Skeletal muscle cell (primary cell): Measurements from ENCODE around the gene SMPD3.

ENCODE experiments used
- DNase-seq: peaks from one replicate; pipeline ENCODE4 v3.0.0-alpha.2; 2010; ENCODE audit warnings: low read depth
- H3K4me3 ChIP-seq: 2 replicates; pipeline ENCODE4 v1.5.1; 2011; ENCODE audit warnings: low read depth, mild to moderate bottlenecking, control low read depth, low read length, moderate library complexity

The SMPD3 gene

DNA sequence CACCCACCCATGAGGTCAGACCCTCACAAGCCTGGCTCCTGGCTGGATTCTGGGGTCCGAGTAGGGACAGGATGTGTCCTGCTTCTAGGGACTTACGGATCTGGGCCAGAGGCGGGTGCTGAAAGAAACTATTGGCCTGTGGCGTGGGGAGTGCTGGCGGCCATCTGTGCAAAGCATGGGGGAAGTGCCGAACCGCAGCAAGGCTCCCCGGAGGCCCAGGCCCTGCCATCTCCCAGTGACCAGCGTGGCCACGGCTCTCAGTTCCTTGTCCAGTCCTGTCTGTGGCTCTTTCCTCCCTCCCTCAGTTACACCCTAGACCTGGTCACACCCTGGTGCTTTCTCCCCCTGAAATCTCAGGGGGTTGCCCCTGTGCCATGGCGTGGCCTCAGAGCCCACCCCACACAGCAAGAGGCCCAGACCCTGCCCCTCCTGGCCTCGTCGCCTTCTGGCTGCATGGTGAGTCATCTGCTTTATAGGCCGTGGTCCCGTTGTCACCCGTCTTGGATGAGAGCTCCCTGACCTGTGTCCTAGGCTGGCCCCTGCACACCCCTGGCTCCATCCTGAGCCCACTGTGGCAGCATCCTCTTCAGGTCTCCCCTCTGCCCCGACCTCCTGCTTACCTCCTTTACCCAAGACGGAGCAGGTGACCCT lies 83.0 kb downstream of the SMPD3 start:
- no peak overlapping the region for H3K4me3 ChIP-seq
- DNase-seq = no peak

DNA sequence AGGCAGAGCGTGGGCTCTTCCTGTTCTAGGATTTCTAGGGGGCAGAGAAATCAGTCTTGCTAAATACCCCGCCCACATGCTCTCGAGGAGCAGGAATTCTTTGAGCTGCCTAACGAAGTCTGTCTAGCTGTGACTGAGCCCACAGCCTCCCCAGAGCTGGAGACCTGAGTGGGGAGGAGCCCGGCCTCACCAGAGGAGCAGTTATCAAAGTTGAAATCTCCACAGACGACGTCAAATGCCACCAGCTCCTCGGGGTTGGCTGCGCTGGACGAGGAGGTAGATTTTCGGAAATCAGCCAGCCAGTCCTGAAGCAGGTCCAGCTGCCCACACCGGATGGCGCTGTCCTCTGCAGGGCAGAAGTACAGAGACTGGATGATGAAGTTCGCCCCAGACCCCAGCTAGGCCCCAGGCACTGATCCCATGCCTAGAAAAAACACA lies 83.7 kb downstream of the SMPD3 start:
- DNase-seq = no peak
- no peak overlapping the region for H3K4me3 ChIP-seq

- DNase-seq = no peak
- no peak overlapping the region for H3K4me3 ChIP-seq
Observed at GRCh38 chr16:68363658-68364521, 84.4 kb downstream of the SMPD3 start.

GRCh38 chr16:68362947-68363657 lies 85.2 kb downstream of the SMPD3 start:
- no peak for DNase-seq
- H3K4me3 ChIP-seq = no peak overlapping the region

GRCh38 chr16:68362262-68362913 lies 85.9 kb downstream of the SMPD3 start:
- no peak for DNase-seq
- no peak overlapping the region for H3K4me3 ChIP-seq

DNA sequence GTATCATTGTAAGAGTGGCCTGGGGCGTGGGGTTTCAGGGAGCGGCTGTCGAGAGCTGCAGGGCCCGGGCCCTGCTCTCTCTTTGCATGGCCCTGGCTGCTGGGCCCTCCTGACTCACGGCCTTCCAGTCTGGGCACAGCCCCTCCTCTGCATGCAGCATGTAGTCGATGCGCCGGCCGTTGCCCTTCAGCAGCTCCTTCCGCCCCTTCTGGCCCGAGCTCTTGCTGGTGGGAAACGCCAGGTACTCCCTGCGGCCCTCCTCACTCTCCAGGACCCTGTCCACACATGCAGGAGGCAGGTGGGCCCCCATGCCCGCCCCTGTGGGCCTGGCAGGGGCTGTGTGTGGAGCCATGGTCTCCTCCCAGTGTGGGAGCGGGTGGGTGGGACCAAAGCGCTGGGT lies 86.8 kb downstream of the SMPD3 start:
- no peak for DNase-seq

DNA sequence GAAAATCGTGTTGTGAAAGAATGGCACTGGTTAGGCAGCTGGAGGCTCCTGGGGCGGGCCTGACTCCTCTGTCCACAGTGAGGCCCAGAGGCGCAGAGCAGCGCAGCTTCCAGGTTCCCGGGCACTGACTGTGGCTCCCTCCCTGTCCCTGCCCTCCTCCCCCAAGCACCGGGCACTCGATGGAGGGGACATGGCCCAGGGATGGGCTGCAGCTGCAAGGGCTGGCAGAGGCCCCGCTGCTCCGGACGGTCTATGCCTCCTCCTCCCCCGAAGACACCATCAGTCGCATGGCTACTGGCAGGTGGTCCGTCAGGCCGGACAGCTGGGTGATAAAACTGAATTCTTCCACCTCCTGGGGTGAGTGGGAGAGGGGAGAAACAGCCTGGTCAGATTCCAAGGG lies 87.4 kb downstream of the SMPD3 start:
- DNase-seq = no peak
- no peak overlapping the region for H3K4me3 ChIP-seq

More for the DNA sequence above, 86.8 kb downstream of the SMPD3 start:
- H3K4me3 ChIP-seq = no peak overlapping the region

- DNase-seq = no peak
- no peak overlapping the region for H3K4me3 ChIP-seq
Observed at GRCh38 chr16:68360547-68360946, 87.8 kb downstream of the SMPD3 start.

- no peak for DNase-seq
- H3K4me3 ChIP-seq = no peak overlapping the region
Observed at GRCh38 chr16:68359398-68360191, 88.7 kb downstream of the SMPD3 start.

DNA sequence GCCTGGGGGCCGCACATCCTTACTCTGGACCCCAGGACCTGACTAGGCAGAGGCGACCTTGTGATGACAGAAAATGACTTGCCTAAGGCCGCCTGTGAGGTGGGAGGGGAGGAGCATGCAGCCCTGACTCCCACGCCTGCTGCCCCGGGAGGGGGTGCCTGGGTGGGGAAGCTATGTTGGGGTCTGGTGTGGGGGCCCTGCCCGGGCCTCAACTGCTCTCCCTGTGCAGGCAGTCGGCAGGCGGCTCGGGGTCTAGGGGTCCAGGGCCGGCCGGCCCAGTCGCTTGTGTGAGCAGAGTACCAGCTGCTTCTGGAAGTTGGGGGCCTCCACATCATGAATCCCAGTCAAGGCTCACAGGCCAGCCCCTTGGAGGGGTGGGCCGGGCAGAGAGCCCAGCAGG lies 89.4 kb downstream of the SMPD3 start:
- no peak for DNase-seq
- H3K4me3 ChIP-seq = no peak overlapping the region

GRCh38 chr16:68357923-68358322 lies 90.4 kb downstream of the SMPD3 start:
- DNase-seq = no peak
- H3K4me3 ChIP-seq = no peak overlapping the region

DNA sequence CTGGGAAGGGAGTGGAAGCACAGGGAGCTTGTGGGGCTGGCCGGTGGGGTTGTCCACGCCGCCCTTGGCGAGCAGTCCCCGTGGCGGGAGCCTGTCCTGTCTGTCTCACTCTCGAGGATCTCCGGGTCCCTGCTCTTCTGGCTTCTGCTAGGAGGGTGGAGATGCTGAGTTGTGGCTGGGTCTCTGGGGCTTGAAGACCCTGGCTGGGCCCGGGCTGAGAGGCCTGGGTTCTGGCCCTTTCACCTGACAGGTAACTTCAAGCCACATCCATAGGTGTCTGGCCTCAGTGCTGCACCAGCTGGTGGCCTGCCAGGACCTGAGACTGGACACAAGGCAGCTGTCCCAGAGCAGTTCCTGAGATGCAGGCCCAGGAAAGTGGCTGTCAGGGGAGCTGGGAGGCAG lies 90.8 kb downstream of the SMPD3 start:
- H3K4me3 ChIP-seq = no peak overlapping the region
- DNase-seq = no peak

DNA sequence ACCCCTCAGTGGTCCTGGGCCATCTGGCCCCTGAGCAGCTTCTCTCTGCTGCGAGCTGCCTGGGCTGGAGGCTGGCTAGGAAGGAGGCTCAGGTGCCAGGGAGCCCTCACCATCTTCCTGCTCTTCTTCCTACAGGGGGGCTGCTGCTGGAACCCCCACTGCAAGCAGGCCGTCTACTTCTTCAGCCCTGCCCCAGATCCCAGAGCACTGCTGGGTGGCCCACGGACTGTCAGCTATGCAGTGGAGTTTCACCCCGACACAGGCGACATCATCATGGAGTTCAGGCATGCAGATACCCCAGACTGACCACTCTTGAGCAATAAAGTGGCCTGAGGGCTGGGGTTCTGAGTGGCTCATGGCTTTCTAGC lies 91.4 kb downstream of the SMPD3 start:
- DNase-seq = no peak
- H3K4me3 ChIP-seq = no peak overlapping the region

GRCh38 chr16:68356249-68356918 lies 91.9 kb downstream of the SMPD3 start:
- no peak overlapping the region for H3K4me3 ChIP-seq

DNA sequence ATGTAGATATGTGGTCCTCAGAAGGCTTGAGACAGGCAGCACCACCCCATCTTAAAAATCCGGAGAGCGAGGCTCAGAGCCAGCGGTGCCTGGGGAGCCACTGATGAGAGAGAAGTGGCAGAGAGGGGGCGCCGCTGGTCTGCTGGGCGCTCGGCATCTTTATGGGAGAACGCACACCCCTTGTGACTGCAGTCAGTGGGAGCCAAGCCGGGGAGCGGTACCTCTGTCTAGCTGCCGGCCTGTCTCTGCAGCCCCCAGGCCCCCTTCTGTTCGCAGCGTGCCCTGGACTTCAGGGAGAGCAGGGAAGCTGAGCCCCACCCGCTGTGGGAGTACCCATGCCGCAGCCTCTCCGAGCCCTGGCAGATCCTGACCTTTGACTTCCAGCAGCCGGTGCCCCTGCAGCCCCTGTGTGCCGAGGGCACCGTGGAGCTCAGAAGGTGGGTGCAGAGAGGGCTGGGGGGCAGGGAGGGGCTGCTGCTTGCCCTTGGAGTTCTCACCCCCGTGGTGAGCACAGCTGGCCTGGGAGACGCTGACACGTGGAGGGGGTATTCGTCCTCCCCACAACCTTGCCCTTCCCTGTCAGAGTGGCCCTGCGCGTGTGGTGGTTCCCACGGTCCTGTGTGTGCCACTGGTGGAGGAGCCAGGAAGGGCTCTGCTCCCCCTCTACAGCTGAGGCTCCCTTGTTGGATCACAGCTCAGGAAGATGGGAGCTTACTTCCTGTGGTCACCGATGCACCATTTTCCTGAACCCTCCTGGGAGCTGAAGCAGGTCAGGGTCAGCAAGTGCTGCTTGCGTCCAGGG lies 92.7 kb downstream of the SMPD3 start:
- no peak for DNase-seq

More at GRCh38 chr16:68356249-68356918, 91.9 kb downstream of the SMPD3 start:
- DNase-seq = no peak

GRCh38 chr16:68354816-68355215 lies 93.5 kb downstream of the SMPD3 start:
- no peak for DNase-seq
- no peak overlapping the region for H3K4me3 ChIP-seq

More for the DNA sequence above, 92.7 kb downstream of the SMPD3 start:
- H3K4me3 ChIP-seq = no peak overlapping the region

GRCh38 chr16:68353366-68353765 lies 94.9 kb downstream of the SMPD3 start:
- H3K4me3 ChIP-seq = no peak overlapping the region
- DNase-seq = no peak

DNA sequence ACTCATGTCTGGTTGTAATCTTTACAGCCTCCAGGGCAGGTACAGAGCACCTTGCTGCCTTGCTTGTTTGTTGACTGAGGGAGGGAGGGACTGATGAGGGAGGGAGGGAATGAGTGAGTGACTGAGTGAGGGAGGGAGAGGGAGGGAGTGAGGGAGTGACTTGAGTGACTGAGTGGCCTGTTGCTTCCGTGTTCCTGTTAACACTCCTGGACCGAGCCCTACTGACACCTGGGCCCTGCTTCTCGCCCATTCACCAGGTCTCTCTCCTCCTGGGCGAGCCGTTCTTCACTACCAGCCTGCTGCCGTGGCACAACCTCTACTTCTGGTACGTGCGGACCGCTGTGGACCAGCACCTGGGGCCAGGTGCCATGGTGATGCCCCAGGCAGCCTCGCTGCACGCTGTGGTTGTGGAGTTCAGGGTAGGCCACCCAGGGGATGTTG lies 96.3 kb downstream of the SMPD3 start:
- H3K4me3 ChIP-seq = no peak overlapping the region
- no peak for DNase-seq
